ENCODE results near the gene DENND6A.

DNA sequence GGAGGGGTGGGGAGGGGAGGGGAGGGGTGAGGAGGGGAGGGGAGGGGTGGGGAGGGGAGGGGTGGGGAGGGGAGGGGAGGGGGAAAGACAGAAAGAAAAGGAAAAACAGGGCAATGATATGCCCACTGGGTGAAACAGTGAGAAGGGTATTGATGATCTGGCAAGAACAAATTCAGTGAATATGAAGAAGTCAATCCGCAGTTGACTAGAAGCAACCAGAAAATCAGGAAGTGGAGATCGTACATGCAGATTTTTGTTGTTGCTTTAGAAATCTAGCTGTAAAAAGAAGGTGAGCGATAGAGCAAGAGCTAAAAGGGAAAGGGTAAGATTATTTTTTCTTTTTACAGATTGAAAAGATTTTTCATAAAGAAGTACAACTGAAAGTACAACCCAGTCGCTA lies 48.1 kb downstream of the DENND6A start:
- TF ChIP-seq, protein P1, sequence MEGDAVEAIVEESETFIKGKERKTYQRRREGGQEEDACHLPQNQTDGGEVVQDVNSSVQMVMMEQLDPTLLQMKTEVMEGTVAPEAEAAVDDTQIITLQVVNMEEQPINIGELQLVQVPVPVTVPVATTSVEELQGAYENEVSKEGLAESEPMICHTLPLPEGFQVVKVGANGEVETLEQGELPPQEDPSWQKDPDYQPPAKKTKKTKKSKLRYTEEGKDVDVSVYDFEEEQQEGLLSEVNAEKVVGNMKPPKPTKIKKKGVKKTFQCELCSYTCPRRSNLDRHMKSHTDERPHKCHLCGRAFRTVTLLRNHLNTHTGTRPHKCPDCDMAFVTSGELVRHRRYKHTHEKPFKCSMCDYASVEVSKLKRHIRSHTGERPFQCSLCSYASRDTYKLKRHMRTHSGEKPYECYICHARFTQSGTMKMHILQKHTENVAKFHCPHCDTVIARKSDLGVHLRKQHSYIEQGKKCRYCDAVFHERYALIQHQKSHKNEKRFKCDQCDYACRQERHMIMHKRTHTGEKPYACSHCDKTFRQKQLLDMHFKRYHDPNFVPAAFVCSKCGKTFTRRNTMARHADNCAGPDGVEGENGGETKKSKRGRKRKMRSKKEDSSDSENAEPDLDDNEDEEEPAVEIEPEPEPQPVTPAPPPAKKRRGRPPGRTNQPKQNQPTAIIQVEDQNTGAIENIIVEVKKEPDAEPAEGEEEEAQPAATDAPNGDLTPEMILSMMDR (IDR thresholded peaks at IDR 0.05 in 8 of 11, conservative IDR thresholded peaks at IDR 0.05 in 3 of 11), result no peak
- TF ChIP-seq POLR2AphosphoS5 (IDR thresholded peaks at IDR 0.05), result no peak
